NCI-H1930 (cell line): ENCODE results near the gene MON2.
"Not testable (repeated sequence)": the region's sequence is repeated elsewhere in the genome, so short reads cannot be mapped to it uniquely, and the experiment has no call there.

Experiments used
- DNase-seq, 2 experiments: peaks; one replicate each; lab custom pipeline; 2025; lab: John Stamatoyannopoulos, UW

Gene MON2, protein sequence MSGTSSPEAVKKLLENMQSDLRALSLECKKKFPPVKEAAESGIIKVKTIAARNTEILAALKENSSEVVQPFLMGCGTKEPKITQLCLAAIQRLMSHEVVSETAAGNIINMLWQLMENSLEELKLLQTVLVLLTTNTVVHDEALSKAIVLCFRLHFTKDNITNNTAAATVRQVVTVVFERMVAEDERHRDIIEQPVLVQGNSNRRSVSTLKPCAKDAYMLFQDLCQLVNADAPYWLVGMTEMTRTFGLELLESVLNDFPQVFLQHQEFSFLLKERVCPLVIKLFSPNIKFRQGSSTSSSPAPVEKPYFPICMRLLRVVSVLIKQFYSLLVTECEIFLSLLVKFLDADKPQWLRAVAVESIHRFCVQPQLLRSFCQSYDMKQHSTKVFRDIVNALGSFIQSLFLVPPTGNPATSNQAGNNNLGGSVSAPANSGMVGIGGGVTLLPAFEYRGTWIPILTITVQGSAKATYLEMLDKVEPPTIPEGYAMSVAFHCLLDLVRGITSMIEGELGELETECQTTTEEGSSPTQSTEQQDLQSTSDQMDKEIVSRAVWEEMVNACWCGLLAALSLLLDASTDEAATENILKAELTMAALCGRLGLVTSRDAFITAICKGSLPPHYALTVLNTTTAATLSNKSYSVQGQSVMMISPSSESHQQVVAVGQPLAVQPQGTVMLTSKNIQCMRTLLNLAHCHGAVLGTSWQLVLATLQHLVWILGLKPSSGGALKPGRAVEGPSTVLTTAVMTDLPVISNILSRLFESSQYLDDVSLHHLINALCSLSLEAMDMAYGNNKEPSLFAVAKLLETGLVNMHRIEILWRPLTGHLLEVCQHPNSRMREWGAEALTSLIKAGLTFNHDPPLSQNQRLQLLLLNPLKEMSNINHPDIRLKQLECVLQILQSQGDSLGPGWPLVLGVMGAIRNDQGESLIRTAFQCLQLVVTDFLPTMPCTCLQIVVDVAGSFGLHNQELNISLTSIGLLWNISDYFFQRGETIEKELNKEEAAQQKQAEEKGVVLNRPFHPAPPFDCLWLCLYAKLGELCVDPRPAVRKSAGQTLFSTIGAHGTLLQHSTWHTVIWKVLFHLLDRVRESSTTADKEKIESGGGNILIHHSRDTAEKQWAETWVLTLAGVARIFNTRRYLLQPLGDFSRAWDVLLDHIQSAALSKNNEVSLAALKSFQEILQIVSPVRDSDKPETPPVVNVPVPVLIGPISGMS (N-terminal part only)

DNA sequence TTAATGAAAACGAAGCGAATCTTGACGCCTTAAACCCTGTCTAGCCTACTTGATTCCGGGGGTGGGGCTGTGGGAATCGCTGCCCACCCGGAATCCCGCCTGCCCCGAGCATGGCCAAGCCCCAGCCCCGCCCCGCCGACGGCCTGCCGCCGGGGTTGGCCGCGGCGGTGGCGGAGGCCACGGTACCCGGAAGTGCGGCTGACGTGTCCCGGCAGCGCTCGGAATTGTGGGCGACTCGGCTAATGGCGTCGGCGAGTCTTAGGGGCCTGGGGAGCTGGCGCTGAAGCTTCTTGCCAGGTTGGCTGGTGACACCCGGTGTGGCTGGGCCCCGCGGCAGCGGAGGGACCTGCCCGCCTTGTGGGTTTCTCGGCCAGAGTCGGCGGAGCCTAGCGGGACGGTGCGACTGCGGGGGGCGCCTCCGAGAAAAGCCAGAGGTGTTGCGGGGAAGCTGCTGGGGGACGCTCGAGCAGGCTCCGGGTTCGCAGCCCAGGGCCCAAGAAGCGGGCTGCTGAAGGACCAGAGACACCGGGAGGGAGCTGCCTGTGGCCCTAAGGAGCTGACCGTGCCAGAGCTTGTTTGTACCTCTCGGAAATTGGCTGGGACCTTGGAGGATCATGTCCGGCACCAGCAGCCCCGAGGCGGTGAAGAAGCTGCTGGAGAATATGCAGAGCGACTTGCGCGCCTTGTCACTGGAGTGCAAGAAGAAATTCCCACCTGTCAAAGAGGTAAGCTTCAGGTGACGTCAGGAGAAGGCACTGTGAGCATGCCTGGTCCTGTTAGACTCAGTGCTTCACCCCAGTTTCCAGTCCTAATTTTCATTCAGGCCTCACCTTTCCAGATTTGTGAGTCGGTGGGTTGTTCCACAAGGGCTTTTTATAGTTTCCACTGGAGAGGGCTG, at the start of gene MON2:
MON2 (plus strand) TSS at position 233 of the 898 bp plus-strand sequence; CDS start at position 615, 382 bp downstream.
- peak; percentile 74 to 86 for DNase-seq

DNA sequence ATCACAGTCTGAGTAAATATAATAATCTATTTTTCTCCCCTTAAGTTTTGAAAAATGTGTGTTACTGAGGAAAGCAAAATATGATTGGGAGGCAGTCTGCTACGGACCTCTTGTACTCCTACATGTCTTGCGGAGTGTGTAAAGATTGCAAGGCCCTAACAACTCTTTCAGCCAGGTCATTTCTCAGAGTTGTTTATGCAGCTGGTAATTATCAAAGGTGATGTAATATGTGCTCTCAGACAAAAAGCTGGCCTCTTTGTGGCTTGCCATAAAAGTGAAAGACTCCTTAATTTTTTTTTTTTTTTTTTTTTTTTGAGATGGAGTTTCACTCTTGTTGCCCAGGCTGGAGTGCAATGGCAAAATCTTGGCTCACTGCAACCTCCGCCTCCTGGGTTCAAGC, 40.5 kb upstream of the MON2 start:
- DNase-seq: no peak

DNA sequence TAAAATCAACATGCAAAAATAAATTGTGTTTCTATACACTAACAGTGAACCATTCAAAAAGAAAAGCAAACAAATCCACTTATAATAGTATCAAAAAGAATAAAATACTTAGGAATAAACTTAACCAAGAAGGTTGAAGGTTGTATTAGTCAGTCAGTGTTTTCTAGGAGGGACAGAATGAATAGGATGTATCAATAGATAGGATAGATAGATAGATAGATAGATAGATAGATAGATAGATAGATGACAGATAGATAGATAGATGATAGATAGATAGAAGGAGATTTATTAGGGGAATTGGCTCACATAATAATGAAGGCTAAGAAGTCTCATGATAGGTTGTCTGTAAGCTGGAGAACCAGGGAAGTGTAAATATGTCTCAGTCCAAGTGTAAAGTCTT, 37.2 kb upstream of the MON2 start:
- DNase-seq: no peak

DNA sequence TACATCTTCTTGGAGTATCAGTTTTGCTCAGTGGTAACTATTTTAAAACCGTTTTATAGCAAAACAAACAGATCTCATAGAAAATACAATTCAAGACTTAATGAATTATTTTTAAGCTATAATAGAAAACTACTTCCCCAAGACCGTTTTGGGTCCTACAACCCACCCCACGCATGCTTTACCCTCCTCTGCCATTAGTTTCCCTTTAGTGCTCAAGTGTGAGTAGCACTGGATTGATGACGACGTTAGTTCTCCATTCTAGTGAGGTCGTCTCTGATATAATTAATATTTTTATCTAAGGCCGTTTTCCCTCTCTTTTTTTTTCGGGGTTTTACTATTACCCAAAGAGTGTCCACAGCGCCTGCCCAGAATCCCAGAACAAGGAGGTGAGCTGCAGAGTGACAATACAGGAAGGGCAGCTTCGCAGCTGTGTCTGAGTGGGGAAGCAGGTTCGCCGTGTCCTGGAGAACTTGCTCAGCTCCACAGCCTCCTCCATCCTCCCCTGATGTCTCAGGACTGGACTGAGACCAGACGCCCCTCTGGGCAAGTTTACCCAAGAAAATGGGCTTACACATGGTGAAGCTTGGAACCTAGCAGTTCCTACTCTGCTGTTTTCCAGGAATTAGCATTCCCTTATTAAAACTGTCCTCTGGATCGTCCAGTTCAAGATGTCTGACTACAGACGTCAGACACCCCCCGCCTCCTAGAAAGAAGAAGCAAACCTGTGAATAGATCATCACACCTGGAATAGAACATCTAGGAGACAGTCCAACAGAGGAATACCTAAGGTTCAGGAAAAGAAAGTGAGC, 31.9 kb upstream of the MON2 start:
- no peak for DNase-seq

DNA sequence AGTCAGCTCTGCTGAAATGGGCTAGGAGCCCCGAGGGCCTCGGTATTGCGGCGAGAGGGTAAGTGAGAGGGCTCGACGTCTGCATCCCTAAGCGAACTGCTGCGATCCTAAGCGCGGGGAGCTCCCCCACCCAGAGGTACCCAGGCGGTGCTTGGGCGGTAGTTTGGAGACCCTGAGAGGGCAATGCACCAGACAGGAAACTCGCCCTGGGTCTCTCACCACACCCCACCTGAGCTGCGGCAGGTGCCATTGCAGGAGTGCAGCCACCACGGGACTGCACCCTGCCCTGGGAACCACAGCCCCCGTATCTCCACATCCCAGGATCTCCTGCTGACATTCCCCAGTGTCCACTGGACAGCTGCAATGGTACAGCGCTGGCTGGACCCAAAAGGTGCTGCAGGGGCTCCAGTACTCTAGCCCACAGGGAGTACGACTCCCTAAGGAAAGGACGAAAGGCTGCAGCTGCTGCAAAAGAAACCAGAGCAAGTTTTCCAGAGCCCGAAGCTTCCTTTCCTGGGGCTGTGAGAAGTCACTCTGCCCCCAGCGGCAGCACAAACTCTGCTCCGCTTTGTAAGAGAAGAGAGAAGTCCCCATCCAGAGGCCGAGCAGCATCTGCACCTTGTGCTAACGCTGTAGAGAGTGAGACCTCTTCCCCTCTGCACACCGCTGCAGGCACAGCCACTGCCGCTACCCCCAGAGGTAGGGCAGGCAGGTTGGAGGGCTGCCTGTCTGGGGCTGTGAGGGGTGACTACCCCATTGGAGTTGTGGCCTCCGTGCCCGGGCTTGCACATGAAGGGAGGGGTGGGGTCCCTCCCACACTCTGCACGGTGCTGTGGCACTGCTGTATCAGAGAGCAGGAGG, 31.1 kb upstream of the MON2 start:
- peak; percentile 19 to 23 for DNase-seq

DNA sequence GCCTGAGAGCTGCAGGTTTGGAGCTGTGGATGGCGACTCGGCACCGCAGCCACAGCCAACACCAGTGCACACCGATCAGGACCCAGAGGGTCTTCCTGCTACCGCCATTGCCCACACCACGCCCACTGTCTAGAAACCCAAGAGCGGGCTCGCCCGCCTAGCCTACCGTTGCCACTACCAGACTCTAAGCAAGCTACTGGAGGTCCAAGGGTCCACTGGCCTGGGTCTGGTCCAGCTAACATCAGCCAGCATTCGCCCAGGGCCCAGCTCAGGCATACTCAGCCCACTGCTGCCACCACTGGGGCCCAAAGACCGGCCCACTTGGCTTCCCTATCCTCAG, 30.5 kb upstream of the MON2 start:
- no peak for DNase-seq

DNA sequence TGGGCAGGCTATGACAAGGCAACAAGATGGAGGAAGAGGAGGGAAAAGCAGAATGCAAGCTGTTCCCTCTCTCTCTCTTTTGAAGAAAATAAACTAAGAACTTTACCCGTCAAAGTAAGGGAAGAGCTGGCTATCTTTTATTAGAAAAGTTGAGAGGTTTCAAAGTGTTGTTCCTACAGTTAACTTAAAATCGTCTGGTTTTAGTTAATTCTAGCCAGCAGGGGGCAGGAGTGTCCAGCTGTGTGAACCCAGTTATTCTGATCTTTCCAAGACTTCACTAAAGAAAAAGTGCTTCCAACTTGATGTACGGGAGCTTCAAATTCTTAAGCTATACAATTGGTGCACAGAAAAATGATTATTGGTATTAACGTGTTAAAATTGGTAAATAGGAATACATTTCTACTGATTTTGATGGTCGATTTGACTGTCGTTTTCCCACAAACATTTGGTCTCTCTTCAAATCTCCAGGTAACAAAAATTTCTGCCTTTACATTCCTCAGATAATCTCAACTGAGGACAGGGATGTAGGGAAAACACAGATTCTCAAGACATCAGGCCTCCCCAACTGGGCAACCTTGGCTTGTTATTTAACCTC, 28.4 kb upstream of the MON2 start:
- peak in 1 of 2 experiments; percentile 6 for DNase-seq

DNA sequence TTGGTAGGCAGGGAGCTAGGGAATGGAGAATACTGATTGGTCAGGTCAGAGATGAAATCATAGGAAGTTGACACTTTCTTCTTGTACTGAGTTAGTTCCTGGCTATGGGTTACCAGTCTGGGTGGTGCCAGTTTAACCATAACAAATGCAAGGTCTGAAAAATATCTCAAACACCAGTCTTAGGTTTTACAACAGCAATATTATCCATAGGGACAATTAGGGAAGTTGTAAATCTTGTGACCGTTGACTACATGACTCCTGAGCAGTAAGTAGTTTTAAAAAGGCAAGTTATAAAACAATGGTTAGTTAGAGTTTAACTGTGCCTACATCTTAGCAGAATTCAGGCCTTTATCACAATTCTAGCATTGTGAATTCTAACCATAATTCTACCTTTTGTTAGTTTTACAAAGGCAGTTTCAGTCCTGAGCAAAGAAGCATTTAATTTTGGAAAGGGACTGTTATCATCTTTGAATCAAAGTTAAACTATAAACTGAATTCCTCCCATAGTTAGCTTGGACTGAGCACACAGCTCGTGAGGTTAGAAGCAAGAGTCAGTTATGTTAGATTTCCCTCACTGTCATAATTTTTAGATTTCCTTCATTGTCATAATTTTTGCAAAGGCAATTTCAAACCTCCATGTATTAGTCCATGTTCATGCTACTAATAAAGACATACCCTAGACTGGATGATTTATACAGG, 19.7 kb upstream of the MON2 start:
- no peak for DNase-seq

DNA sequence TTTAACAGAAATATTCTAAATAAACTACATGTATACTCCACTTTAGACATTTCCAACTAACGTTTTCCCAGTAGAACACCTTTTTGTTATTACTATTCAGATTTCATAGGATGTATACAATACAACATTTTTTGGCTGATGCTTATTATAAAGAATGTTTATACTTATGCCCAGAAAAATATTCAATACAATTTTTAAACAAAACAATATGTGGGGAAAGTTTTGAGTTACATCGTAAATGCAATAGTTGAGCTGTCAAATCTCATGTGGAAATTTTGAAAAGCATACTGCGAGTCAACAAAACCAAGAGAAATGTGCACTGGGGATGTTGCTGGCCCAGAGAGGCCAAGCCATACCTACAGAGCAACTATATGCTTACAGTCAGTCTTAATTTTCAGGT, 18.2 kb upstream of the MON2 start:
- no peak for DNase-seq

DNA sequence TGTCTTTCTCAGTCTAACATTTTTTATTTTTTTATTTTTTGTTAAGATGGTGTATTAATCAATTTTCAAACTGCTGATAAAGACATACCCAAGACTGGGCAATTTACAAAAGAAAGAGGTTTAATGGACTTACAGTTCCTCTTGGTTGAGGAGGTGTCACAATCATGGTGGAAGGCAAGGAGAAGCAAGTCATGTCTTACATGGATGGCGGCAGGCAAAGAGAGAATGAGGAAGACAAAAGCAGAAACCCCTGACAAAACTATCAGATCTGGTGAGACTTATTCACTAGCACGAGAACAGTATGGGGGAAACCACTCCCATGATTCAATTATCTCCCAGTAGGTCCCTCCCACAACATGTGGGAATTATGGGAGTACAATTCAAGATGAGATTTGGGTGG, 11.2 kb upstream of the MON2 start:
- DNase-seq: not testable (repeated sequence)

DNA sequence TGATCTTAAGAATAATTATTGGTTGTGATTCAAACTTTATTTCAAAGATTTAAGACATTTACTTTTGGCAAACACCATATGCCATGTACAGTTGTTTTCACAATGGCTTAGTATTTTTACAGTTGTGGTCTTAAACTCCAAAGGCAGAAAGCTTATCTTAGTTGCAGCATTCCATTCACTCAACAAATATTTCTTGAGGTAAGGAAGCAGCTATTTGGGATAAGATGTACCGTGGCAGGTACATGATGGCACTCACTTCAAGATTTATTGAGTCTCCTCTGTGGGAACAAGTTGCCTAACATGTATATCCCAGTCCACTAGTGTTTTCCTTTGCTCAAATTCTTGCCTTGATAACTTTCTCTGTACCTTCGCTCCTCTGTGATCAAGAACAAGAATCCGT, 8.0 kb upstream of the MON2 start:
- DNase-seq: no peak

DNA sequence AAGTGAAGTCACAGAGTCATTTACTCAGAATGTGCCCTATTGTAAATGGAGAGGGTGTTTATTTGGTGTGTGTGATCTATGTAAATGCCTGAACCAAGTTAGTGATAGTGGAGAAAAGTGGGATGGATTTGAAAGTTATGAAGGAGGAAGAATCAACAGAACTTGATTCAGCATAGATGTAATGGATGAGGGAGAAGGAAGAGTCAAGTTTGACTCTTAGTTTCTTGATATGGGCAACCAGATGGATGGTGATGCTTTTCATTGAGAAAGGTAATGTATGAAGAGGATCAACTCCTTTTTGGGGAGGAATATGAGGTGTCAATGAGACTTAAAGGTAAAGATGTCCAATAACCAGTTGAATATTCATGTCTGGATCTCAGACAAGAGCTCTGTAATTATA, 6.7 kb upstream of the MON2 start:
- no peak for DNase-seq

DNA sequence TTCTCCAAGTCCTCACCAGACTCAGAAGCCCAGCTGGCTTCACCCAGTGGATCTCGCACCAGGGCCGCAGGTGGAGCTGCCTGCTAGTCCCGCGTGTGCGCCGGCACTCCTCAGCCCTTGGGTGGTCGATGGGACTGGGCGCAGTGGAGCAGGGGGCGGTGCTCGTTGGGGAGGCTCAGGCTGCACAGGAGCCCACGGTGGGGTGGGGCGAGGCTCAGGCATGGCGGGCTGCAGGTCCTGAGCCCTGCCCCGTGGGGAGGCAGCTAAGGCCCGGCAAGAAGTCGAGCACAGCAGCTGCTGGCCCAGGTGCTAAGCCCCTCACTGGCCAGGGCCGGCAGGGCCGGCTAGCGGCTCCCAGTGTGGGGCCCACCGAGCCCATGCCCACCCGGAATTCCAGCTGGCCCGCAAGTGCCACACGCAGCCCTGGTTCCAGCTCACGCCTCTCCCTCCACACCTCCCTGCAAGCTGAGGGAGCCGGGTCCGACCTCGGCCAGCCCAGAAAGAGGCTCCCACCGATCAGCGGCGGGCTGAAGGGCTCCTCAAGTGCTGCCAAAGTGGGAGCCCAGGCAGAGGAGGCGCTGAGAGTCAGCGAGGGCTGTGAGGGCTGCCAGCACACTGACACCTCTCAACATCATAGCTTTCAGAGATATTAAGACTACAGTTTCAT, 5.3 kb upstream of the MON2 start:
- DNase-seq: not testable (repeated sequence)

DNA sequence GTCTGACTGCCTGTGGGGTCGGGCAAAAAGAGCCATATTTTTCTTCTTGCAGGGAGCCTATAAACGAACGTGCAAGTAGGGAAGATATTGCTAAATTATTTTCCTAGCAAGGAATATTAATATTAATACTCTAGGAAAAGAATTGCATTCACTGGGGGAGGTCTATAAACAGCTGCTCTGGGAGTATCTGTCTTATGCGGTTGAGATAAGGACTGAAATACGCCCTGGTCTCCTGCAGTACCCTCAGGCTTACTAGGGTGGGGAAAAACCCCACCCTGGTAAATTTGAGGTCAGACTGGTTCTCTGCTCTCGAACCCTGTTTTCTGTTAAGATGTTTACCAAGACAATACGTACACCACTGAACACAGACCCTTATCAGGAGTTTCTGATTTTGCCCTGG, 3.4 kb upstream of the MON2 start:
- DNase-seq: not testable (repeated sequence)

DNA sequence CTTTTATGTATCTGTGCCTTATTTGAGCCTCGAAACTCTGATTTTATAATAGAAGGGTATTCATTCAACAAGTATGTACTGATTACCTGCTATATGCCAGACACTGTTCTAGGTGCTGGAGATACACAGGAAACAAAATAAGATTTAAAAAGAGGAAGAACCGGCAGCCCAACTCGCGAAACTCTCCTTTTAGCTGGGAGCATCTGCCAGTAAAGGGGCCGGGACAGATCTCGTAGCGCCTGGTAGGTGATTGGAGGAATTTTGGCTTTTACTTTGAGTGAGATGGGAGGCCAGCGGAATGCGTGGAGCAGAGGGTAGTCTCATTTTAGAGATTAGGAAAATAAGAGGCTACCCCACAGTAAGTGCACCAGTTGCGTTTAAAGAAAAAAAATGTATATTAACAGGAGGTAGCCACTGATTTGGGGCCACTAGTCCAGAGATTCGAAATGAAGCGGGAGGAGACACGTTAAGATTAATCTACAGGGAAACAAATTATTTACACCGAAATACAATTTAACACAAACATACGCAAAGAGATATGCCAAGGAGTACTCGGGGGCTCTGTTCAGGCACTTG, 520 bp upstream of the MON2 start:
- no peak for DNase-seq

DNA sequence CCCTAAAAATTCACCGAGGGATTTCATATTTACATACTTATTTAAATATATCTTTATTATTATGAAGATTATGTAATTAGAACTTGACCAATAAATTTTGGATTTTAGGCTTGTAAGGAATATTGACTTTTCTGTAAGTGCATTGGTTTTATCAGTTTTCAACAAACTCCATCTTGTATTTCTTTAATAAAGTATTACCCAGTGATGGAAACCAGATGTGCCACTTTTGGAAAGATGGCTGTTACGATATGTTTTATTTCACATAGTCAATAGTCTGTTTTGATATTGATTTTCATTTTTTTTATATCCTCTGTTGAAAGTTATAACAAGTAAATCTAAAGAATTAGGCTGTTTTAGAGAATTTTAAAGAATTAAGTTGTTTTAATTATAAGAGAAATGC, 1.8 kb downstream of the MON2 start:
- no peak for DNase-seq

DNA sequence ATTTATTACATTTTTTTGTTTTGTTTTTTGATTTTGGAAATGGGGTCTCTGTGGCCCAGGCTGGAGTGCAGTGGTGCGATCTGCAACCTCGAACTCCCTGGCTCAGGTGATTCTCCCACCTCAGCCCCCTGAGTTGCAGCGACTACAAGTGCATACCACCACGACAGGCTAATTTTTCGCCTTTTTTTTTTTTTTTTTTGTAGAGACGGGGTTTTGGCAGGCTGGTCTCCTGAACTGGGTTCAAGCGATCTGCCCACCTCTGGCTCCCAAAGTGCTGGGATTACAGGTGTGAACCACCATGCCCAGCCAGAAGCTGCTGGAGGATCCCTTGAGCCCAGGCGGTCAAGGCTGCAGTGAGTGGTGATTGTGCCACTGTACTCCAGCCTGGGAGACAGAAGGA, 2.3 kb downstream of the MON2 start:
- no peak for DNase-seq

DNA sequence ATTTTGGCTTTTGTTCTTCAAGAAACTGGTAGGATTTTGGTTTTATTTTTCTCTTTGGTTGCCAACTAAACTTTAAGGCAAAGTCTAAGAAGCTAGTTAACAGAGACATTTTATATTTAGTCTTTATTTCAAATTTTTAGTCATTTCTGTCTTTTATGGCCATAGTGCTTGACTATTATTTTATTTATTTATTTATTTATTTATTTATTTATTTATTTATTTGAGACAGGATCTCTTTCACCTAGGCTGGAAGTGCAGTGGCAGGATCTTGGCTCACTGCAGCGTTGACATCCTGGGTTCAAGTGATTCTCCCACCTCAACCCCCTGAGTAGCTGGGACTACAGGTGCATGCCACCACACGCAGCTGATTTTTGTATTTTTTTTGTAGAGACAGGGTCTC, 3.1 kb downstream of the MON2 start:
- no peak for DNase-seq
